Stimulated activated CD4-positive, alpha-beta T cell treated with anti-CD3 and anti-CD28 coated beads, Interleukin-2, amount 100 ng/mL, for 4 hours (primary cell): ENCODE measurements around the gene RCAN1.

Experiments used
- DNase-seq: peaks from one replicate; pipeline ENCODE4 v3.0.0-alpha.2; 2020; ENCODE audit warnings: low read depth

RCAN1 gene

GRCh38 chr21:34614628-34615486 lies at the start of gene RCAN1:
TSS of gene RCAN1 (minus strand) at chr21:34615113. CDS start at chr21:34615011, 102 bp downstream.
- DNase-seq, result peak; percentile 77

GRCh38 chr21:34661848-34662247 lies 46.9 kb upstream of the RCAN1 start:
- no peak for DNase-seq

GRCh38 chr21:34653522-34653921 lies 38.6 kb upstream of the RCAN1 start:
- DNase-seq, result no peak

- no peak for DNase-seq
These were observed 36.7 kb upstream of the RCAN1 start for GRCh38 chr21:34651642-34652041.

- DNase-seq, result no peak
These were observed 36.0 kb upstream of the RCAN1 start for GRCh38 chr21:34650861-34651431.

- DNase-seq, result no peak
These were observed 34.5 kb upstream of the RCAN1 start for GRCh38 chr21:34649400-34649799.

- no peak for DNase-seq
These were observed 33.9 kb upstream of the RCAN1 start for GRCh38 chr21:34648739-34649297.

GRCh38 chr21:34647555-34647954 lies 32.6 kb upstream of the RCAN1 start:
- no peak for DNase-seq

- DNase-seq, result no peak
These were observed 29.9 kb upstream of the RCAN1 start for GRCh38 chr21:34644825-34645224.

- no peak for DNase-seq
These were observed 27.5 kb upstream of the RCAN1 start for GRCh38 chr21:34642211-34643075.

GRCh38 chr21:34640858-34641257 lies 25.9 kb upstream of the RCAN1 start:
- no peak for DNase-seq

GRCh38 chr21:34639882-34640788 lies 25.2 kb upstream of the RCAN1 start:
- DNase-seq, result peak; percentile 35

- DNase-seq, result no peak
These were observed 24.3 kb upstream of the RCAN1 start for GRCh38 chr21:34639250-34639649.

- DNase-seq, result no peak
These were observed 22.0 kb upstream of the RCAN1 start for GRCh38 chr21:34636961-34637360.

GRCh38 chr21:34635307-34635706 lies 20.4 kb upstream of the RCAN1 start:
- no peak for DNase-seq

GRCh38 chr21:34632498-34632897 lies 17.6 kb upstream of the RCAN1 start:
- DNase-seq, result no peak

GRCh38 chr21:34630536-34631143 lies 15.7 kb upstream of the RCAN1 start:
- no peak for DNase-seq

GRCh38 chr21:34626131-34626530 lies 11.2 kb upstream of the RCAN1 start:
- no peak for DNase-seq

- no peak for DNase-seq
These were observed 10.2 kb upstream of the RCAN1 start for GRCh38 chr21:34625030-34625593.

GRCh38 chr21:34623516-34623915 lies 8.6 kb upstream of the RCAN1 start:
- DNase-seq, result no peak
